Upper lobe of left lung (tissue), 4 donors: Measurements from ENCODE around the gene ARHGAP15.

ENCODE experiments used
- CTCF ChIP-seq, 6 experiments: fragments of 450-650 bp in 4 of 6; fragments of 200-600 bp in 2 of 6; sonication (generic) in 2 of 6; IDR thresholded peaks; one replicate each; pipeline ENCODE4 v1.5.1; 2016 to 2019; ENCODE audit warnings: antibody characterized with exemption in 6 of 6
- POLR2A ChIP-seq, 4 donors: fragments of 450-650 bp; IDR thresholded peaks; one replicate each; pipeline ENCODE4 v1.5.1; 2016 to 2017; ENCODE audit warnings: antibody characterized with exemption in 4 of 4, mild to moderate bottlenecking in 2 of 4

GRCh38 chr2:143193121-143193520, 63.9 kb downstream of the ARHGAP15 start:
- TF ChIP-seq CTCF (IDR thresholded peaks at IDR 0.05) (no peak), POLR2A (IDR thresholded peaks at IDR 0.05) (no peak)
